ENCODE data around the gene ABLIM2. TPM values are rescaled to one million over a fixed set of nuclear protein-coding genes. Genes with fewer than 3 reads are reported as not detected.

ABLIM2 gene
- total RNA-seq, 3 donors from 2014 or later: 0.26 to 0.54 (median 0.30) TPM

GRCh38 chr4:8015512-8015911 is 143.1 kb downstream of the ABLIM2 start:
- no peak overlapping the region for H3K4me3 Mint-ChIP-seq
- H3K36me3 Mint-ChIP-seq (ENCODE audit: insufficient read depth): no peaks in the 10 kb centered on the region
- H3K4me1 Mint-ChIP-seq (ENCODE audit: low read depth): no peaks in the 10 kb centered on the region
- ATAC-seq (no peak), DNase-seq (no peak)
- H3K27me3 Mint-ChIP-seq (ENCODE audit: low read depth): peaks cover 6% of the 10 kb centered on the region
- no peaks in the 10 kb centered on the region for H3K9me3 Mint-ChIP-seq

- H3K4me1 Mint-ChIP-seq (ENCODE audit: low read depth): no peaks in the 10 kb centered on the region
- no peaks in the 10 kb centered on the region for H3K9me3 Mint-ChIP-seq
- no peak overlapping the region for H3K4me3 Mint-ChIP-seq
- DNase-seq (no peak), ATAC-seq (no peak)
- H3K36me3 Mint-ChIP-seq (ENCODE audit: insufficient read depth): no peaks in the 10 kb centered on the region
- peaks cover 3% of the 10 kb centered on the region for H3K27me3 Mint-ChIP-seq (ENCODE audit: low read depth)
Observed at GRCh38 chr4:8013976-8014726, 144.5 kb downstream of the ABLIM2 start.

GRCh38 chr4:8012517-8012916 is 146.1 kb downstream of the ABLIM2 start:
- H3K36me3 Mint-ChIP-seq (ENCODE audit: insufficient read depth): no peaks in the 10 kb centered on the region

GRCh38 chr4:8010618-8011017 is 148.0 kb downstream of the ABLIM2 start:
- H3K4me1 Mint-ChIP-seq (ENCODE audit: low read depth): no peaks in the 10 kb centered on the region
- H3K9me3 Mint-ChIP-seq: no peaks in the 10 kb centered on the region
- H3K36me3 Mint-ChIP-seq (ENCODE audit: insufficient read depth): no peaks in the 10 kb centered on the region
- H3K27me3 Mint-ChIP-seq (ENCODE audit: low read depth): no peaks in the 10 kb centered on the region
- ATAC-seq (no peak), DNase-seq (no peak)
- no peak overlapping the region for H3K4me3 Mint-ChIP-seq

More at GRCh38 chr4:8012517-8012916, 146.1 kb downstream of the ABLIM2 start:
- no peaks in the 10 kb centered on the region for H3K4me1 Mint-ChIP-seq (ENCODE audit: low read depth)
- no peak for DNase-seq
- H3K27me3 Mint-ChIP-seq (ENCODE audit: low read depth): no peaks in the 10 kb centered on the region
- no peak for ATAC-seq
- H3K4me3 Mint-ChIP-seq: no peak overlapping the region
- no peaks in the 10 kb centered on the region for H3K9me3 Mint-ChIP-seq

- H3K27me3 Mint-ChIP-seq (ENCODE audit: low read depth): no peaks in the 10 kb centered on the region
- H3K4me3 Mint-ChIP-seq: no peak overlapping the region
- H3K36me3 Mint-ChIP-seq (ENCODE audit: insufficient read depth): no peaks in the 10 kb centered on the region
- ATAC-seq (no peak), DNase-seq (no peak)
- H3K9me3 Mint-ChIP-seq: no peaks in the 10 kb centered on the region
- no peaks in the 10 kb centered on the region for H3K4me1 Mint-ChIP-seq (ENCODE audit: low read depth)
Observed at GRCh38 chr4:8009710-8010511, 148.7 kb downstream of the ABLIM2 start.

GRCh38 chr4:8009097-8009496 is 149.5 kb downstream of the ABLIM2 start:
- DNase-seq: no peak
- H3K27me3 Mint-ChIP-seq (ENCODE audit: low read depth): no peaks in the 10 kb centered on the region
- no peak for ATAC-seq
- no peak overlapping the region for H3K4me3 Mint-ChIP-seq
- H3K36me3 Mint-ChIP-seq (ENCODE audit: insufficient read depth): no peaks in the 10 kb centered on the region
- H3K9me3 Mint-ChIP-seq: no peaks in the 10 kb centered on the region
- H3K4me1 Mint-ChIP-seq (ENCODE audit: low read depth): no peaks in the 10 kb centered on the region

GRCh38 chr4:8008391-8008790 is 150.2 kb downstream of the ABLIM2 start:
- H3K27me3 Mint-ChIP-seq (ENCODE audit: low read depth): no peaks in the 10 kb centered on the region
- no peak for ATAC-seq
- no peaks in the 10 kb centered on the region for H3K9me3 Mint-ChIP-seq
- H3K4me1 Mint-ChIP-seq (ENCODE audit: low read depth): no peaks in the 10 kb centered on the region
- H3K36me3 Mint-ChIP-seq (ENCODE audit: insufficient read depth): no peaks in the 10 kb centered on the region
- no peak for DNase-seq
- no peak overlapping the region for H3K4me3 Mint-ChIP-seq

GRCh38 chr4:8007581-8007980 is 151.0 kb downstream of the ABLIM2 start:
- ATAC-seq: no peak
- H3K27me3 Mint-ChIP-seq (ENCODE audit: low read depth): no peaks in the 10 kb centered on the region
- DNase-seq: no peak
- no peaks in the 10 kb centered on the region for H3K4me1 Mint-ChIP-seq (ENCODE audit: low read depth)
- no peaks in the 10 kb centered on the region for H3K36me3 Mint-ChIP-seq (ENCODE audit: insufficient read depth)
- H3K4me3 Mint-ChIP-seq: no peak overlapping the region
- H3K9me3 Mint-ChIP-seq: no peaks in the 10 kb centered on the region

- H3K27me3 Mint-ChIP-seq (ENCODE audit: low read depth): no peaks in the 10 kb centered on the region
Observed at GRCh38 chr4:8006471-8006870, 152.1 kb downstream of the ABLIM2 start.

GRCh38 chr4:8005814-8006215 is 152.8 kb downstream of the ABLIM2 start:
- no peak overlapping the region for H3K4me3 Mint-ChIP-seq
- ATAC-seq (no peak), DNase-seq (no peak)
- H3K4me1 Mint-ChIP-seq (ENCODE audit: low read depth): no peaks in the 10 kb centered on the region
- no peaks in the 10 kb centered on the region for H3K27me3 Mint-ChIP-seq (ENCODE audit: low read depth)
- no peaks in the 10 kb centered on the region for H3K36me3 Mint-ChIP-seq (ENCODE audit: insufficient read depth)
- no peaks in the 10 kb centered on the region for H3K9me3 Mint-ChIP-seq

More at GRCh38 chr4:8006471-8006870, 152.1 kb downstream of the ABLIM2 start:
- Mint-ChIP-seq H3K4me1 (ENCODE audit: low read depth) (no peaks in the 10 kb centered on the region), H3K4me3 (no peak overlapping the region), H3K9me3 (no peaks in the 10 kb centered on the region), H3K36me3 (ENCODE audit: insufficient read depth) (no peaks in the 10 kb centered on the region)
- ATAC-seq: no peak
- no peak for DNase-seq

GRCh38 chr4:8005033-8005808 is 153.4 kb downstream of the ABLIM2 start:
- DNase-seq (no peak), ATAC-seq (no peak)
- H3K27me3 Mint-ChIP-seq (ENCODE audit: low read depth): no peaks in the 10 kb centered on the region

GRCh38 chr4:8004066-8004465 is 154.5 kb downstream of the ABLIM2 start:
- Mint-ChIP-seq H3K4me3 (no peak overlapping the region), H3K27me3 (ENCODE audit: low read depth) (no peaks in the 10 kb centered on the region), H3K36me3 (ENCODE audit: insufficient read depth) (peaks cover 2% of the 10 kb centered on the region), H3K9me3 (no peaks in the 10 kb centered on the region), H3K4me1 (ENCODE audit: low read depth) (no peaks in the 10 kb centered on the region)
- DNase-seq (no peak), ATAC-seq (no peak)

More at GRCh38 chr4:8005033-8005808, 153.4 kb downstream of the ABLIM2 start:
- Mint-ChIP-seq H3K4me1 (ENCODE audit: low read depth) (no peaks in the 10 kb centered on the region), H3K9me3 (no peaks in the 10 kb centered on the region), H3K36me3 (ENCODE audit: insufficient read depth) (no peaks in the 10 kb centered on the region), H3K4me3 (no peak overlapping the region)

- ATAC-seq (no peak), DNase-seq (no peak)
- no peaks in the 10 kb centered on the region for H3K9me3 Mint-ChIP-seq
- no peaks in the 10 kb centered on the region for H3K4me1 Mint-ChIP-seq (ENCODE audit: low read depth)
- H3K4me3 Mint-ChIP-seq: no peak overlapping the region
- peaks cover 2% of the 10 kb centered on the region for H3K36me3 Mint-ChIP-seq (ENCODE audit: insufficient read depth)
- H3K27me3 Mint-ChIP-seq (ENCODE audit: low read depth): no peaks in the 10 kb centered on the region
Observed at GRCh38 chr4:8002525-8003309, 155.9 kb downstream of the ABLIM2 start.
